GM23248 (cell line): ENCODE results near the gene ADAMTS5. TPM values are rescaled to one million over a fixed set of nuclear protein-coding genes. Genes with fewer than 3 reads are reported as not detected.

ENCODE experiments used
- DNase-seq: peaks from one replicate; pipeline ENCODE4 v3.0.0-alpha.2; 2015
- H2AFZ ChIP-seq: fragments of 200-600 bp; sonication (generic); 2 replicates; pipeline ENCODE4 v1.6.1; 2016; ENCODE audit warnings: antibody characterized with exemption
- H3F3A ChIP-seq: fragments of 200-600 bp; sonication (generic); 2 replicates; pipeline ENCODE4 v1.6.1; 2016; ENCODE audit warnings: mild to moderate bottlenecking, antibody characterized with exemption, mixed run types; ENCODE audit not compliant: insufficient read depth
- H3K27ac ChIP-seq: fragments of 200-600 bp; sonication (generic); 2 replicates; pipeline ENCODE4 v1.5.1; 2016; ENCODE audit warnings: mild to moderate bottlenecking
- H3K27me3 ChIP-seq: fragments of 200-600 bp; sonication (generic); replicated peaks from 2 replicates; pipeline ENCODE4 v1.6.1; 2016; ENCODE audit warnings: mild to moderate bottlenecking; ENCODE audit not compliant: insufficient read depth
- H3K36me3 ChIP-seq: fragments of 200-600 bp; sonication (generic); 2 replicates; pipeline ENCODE4 v1.6.1; 2016; ENCODE audit warnings: low read depth, mild to moderate bottlenecking
- H3K4me1 ChIP-seq: fragments of 200-600 bp; sonication (generic); 2 replicates; pipeline ENCODE4 v1.6.1; 2016; ENCODE audit warnings: mild to moderate bottlenecking; ENCODE audit not compliant: insufficient read depth
- H3K4me2 ChIP-seq: fragments of 200-600 bp; sonication (generic); one replicate; pipeline ENCODE4 v1.6.1; 2016; ENCODE audit warnings: mild to moderate bottlenecking; ENCODE audit not compliant: unreplicated experiment
- H3K4me3 ChIP-seq: fragments of 200-600 bp; sonication (generic); 2 replicates; pipeline ENCODE4 v1.5.1; 2016; ENCODE audit warnings: mild to moderate bottlenecking
- H3K79me2 ChIP-seq: fragments of 200-600 bp; sonication (generic); 2 replicates; pipeline ENCODE4 v1.6.1; 2016; ENCODE audit warnings: mild to moderate bottlenecking; ENCODE audit not compliant: insufficient read depth
- H3K9ac ChIP-seq: fragments of 200-600 bp; sonication (generic); 2 replicates; pipeline ENCODE4 v1.6.1; 2016; ENCODE audit warnings: mild to moderate bottlenecking
- H3K9me2 ChIP-seq: fragments of 200-600 bp; sonication (generic); 2 replicates; pipeline ENCODE4 v1.6.1; 2016; ENCODE audit warnings: mixed run types, mild to moderate bottlenecking, moderate library complexity; ENCODE audit not compliant: insufficient read depth
- H3K9me3 ChIP-seq: fragments of 200-600 bp; sonication (generic); one replicate; pipeline ENCODE4 v1.6.1; 2017; ENCODE audit warnings: low read depth
- H4K20me1 ChIP-seq: fragments of 200-600 bp; sonication (generic); 2 replicates; pipeline ENCODE4 v1.6.0; 2016; ENCODE audit not compliant: insufficient read depth
- EZH2 ChIP-seq: fragments of 200-600 bp; sonication (generic); IDR thresholded peaks from 2 replicates; pipeline ENCODE4 v1.6.1; 2018; ENCODE audit warnings: antibody characterized with exemption, mild to moderate bottlenecking; ENCODE audit not compliant: insufficient read depth, poor library complexity, severe bottlenecking
- EZH2phosphoT487 ChIP-seq: fragments of 200-600 bp; sonication (generic); IDR thresholded peaks from 2 replicates; pipeline ENCODE4 v1.6.1; 2018; ENCODE audit warnings: antibody characterized with exemption, moderate library complexity, mild to moderate bottlenecking, low read depth; ENCODE audit not compliant: insufficient read depth
- WGBS, 2 experiments: methylation state at CpG; one replicate each; pipeline ENCODE4 v1.1.6; 2015 to 2017; ENCODE audit warnings: low lambda C conversion rate in 2 of 2, low coverage in 1 of 2; ENCODE audit errors: missing lambda C conversion rate in 2 of 2; 5-methylcytosine and 5-hydroxymethylcytosine counted together
- in situ Hi-C: fragments of 300-500 bp; cut with MboI; formaldehyde crosslinking; loops from 2 replicates; pipeline ENCODE4 v1.15.0; 2020
- microRNA-seq: library from miRNA; unstranded; fragments of <30 nt; microRNA quantifications from one replicate; pipeline ENCODE4, GENCODE V29; 2016; ENCODE audit warnings: borderline number of aligned reads
- polyA plus RNA-seq: library from polyadenylated mRNA; unstranded; fragments of >200 nt; fragmentation: Nextera tagmentation; extraction: Ambion mirVana; gene quantifications from 2 replicates; pipeline ENCODE4 v1.2.1, GENCODE V29; 2016
- small RNA-seq: library from RNA; depleted of rRNA; stranded (forward); fragments of <200 nt; gene quantifications from one replicate; pipeline ENCODE3, GENCODE V24; 2014; ENCODE audit warnings: low read depth, low replicate concordance
- total RNA-seq: library from RNA; depleted of rRNA; stranded (reverse); fragments of >200 nt; shearing (Covaris generic); gene quantifications from 2 replicates; pipeline ENCODE4 v1.2.3, GENCODE V29; 2014; rRNA removed

The ADAMTS5 gene
- total and polyA plus RNA-seq, 2 experiments from 2014 or later: 6.5 to 9.6 TPM

DNA sequence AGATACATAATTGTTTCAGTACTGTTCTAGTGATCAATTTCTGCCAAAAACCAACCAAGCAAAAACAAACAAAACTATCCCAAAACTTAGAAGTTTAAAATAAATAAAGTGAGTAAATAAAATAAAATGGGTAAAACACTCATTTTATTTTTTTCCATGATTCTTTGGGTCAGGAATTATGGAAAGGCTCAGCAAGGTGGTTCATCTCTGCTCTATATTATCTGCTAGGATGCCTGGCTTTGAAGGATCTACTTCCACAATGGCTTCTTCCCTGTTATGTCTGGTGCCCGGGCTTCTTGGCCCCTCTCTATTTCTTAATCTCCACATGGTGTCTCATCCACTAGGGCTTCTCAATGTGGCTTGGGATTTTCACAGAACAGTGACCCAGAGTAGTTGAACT, 92.5 kb downstream of the ADAMTS5 start:
- WGBS, 2 experiments: 53 to 60% methylated on average over 1 of the region's 1 CpG
- H3K4me1 ChIP-seq: no peaks in the 10 kb centered on the region
- no peak overlapping the region for H3K4me3 ChIP-seq
- no peak overlapping the region for H3K9ac ChIP-seq
- H4K20me1 ChIP-seq: no peaks in the 10 kb centered on the region
- no peak overlapping the region for H3K4me2 ChIP-seq
- H3K9me3 ChIP-seq: no peaks in the 10 kb centered on the region
- no peaks in the 10 kb centered on the region for H3K27me3 ChIP-seq
- in situ Hi-C loops: no loop called here
- no peak overlapping the region for H2AFZ ChIP-seq
- no peaks in the 10 kb centered on the region for H3K9me2 ChIP-seq
- no peaks in the 10 kb centered on the region for H3F3A ChIP-seq
- no peaks in the 10 kb centered on the region for H3K79me2 ChIP-seq
- DNase-seq: no peak
- H3K27ac ChIP-seq: no peak overlapping the region
- H3K36me3 ChIP-seq: no peaks in the 10 kb centered on the region
- TF ChIP-seq EZH2: no peak
- TF ChIP-seq EZH2phosphoT487: no peak

Small RNA genes within 50 kb of the gene (microRNA-seq; reads per million reads assigned to microRNA genes)
- gene MIR4759: not detected

Small RNA genes within 50 kb of the gene (small RNA-seq; reads per million reads assigned to genes)
- gene MIR4759: not detected

Other genes with a start within 250 kb of the ADAMTS5 start
- gene ADAMTS1, start 121.7 kb downstream of the ADAMTS5 start, total RNA-seq: 165 and 166 TPM in 2 replicates
- gene ADAMTS1, start 121.7 kb downstream of the ADAMTS5 start, polyA plus RNA-seq: 211 and 214 TPM in 2 replicates